HG03520 (cell line): ENCODE data around the gene PTPRN2.
"Not testable (repeated sequence)": the region's sequence is repeated elsewhere in the genome, so short reads cannot be mapped to it uniquely, and the experiment has no call there.

Experiments
- ATAC-seq: cut with Tn5 transposase; IDR thresholded peaks from one replicate; pipeline ENCODE4 v1.9.1; 2021; ENCODE audit warnings: mild to moderate bottlenecking, moderate library complexity; ENCODE audit not compliant: unreplicated experiment

Gene PTPRN2

DNA sequence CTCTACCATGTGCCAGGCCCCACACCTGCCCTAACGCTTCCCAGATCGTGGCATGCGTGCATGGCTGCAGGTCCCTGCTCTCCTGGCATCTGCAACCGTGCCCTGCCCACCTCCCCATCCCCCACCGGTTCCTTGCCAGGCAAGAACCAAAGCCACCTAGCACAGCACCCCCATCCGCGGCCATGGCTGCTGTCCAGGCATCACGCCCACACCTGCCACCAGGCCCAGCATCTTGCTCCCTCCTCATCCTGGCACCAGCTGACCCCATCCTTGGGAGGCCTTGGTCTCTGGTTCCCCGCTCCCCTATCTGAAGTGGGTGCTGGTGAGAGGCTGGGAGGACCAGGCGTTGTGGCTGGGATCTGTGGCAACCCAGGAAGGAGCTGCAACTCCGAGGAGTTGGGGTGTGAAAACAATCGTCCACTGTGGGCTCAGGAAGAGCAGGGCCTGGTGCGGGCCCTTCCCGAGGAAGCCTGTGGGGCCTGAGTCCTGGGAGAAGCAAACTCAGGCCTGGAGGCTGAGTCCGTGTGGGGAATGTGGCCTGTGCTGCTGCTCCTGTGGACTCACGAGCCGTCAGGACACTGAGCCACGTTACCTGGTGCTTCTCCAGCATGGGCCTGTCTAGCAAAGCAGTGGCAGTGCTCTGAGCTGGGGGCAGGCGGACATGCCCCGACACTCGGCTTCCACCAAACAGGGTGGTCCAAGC lies 833.8 kb downstream of the PTPRN2 start:
- no peak for ATAC-seq

DNA sequence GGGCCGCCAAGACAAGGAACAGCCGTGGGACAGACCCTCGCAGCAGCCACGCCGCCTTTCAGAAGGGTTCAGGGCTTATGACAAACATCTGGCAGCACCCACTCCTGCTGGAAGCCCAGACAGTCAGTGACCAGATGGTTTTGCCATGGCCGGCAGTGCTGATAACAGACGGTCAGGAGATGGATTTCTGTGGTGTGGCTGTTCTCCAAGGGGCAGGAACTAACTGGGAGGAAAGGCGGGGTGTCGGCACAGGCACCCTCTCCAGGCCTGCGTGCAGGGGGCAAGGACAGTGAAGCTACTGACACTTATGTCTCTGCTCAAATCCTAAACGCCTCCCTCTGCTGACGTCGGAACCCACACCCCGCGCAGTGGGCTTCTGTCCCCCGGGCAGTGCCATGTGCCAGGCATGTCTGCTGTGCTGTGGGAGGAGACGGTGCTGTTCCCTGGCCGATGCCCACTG lies 834.8 kb downstream of the PTPRN2 start:
- no peak for ATAC-seq

DNA sequence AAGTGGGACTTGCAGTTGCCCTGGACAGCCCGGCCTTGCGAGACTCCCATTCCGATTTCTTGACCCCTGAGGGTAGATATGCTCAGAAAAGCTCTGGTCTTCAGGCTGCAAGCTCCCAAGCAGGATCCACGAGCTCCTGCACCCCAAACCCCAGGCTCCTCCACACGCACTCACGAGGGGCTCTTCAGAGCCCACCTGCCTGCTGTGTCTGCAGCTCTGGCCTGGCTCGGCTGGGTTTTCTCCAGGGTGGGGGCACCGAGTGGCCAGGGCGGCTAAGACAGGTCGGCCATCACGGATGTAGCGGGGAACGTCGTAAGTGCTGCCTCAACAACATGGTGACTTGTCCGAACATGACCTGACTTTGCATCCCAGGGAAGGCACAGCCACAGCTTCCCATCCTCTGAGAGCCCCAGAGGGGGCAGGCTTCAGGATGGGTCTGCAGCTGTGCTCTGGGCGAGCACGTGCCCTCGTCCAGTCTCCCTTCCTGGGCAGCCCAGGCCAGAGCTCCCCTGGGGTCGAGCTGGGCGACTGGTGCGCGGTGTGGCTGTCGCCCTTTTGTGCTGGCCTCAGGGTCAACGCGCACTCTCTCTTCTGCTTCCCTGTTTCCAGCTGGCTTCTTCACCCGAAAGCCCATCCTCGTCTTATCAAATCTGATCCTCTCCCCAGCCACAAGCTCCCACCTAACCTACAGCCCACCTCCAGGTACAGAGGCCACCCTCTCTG lies 835.5 kb downstream of the PTPRN2 start:
- ATAC-seq: no peak

DNA sequence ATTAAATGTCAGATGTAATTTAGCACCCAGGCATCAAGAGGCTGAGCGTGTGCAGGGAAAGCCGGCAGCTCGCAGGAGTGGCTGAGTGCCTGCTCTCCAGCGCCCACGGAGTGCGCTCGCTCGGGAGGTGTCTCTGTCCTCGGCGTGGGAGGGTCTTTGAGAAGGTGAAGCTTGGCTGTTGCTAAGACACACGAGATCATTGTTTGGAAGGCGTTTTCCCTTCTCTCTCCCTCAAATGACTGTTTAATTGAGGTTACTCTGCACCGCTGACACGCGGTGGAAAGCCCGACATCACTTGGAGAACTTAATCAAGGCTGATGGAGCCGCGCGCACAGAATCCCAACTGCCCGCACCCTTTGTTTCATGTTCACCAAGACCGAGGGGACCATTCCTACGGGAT lies 836.2 kb downstream of the PTPRN2 start:
- ATAC-seq: no peak

DNA sequence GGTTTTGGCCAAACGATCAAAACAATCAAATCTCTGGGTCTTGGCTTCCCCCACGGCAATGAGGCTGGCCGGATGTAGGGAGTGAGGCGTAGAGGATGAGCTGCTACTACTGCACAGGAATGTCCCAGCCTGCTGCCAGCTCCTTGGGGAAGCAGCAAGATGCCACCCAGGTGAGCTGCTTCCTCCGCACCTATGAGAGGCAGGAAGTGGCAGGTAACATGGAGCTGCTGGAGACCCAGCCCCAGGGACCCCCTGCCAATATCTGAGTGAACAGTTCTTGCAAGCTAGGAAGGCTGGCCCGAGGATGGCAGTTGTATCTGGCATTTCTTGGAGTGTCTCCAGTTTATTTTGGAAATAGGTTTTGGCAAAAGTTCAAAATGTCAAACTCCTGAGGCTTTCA lies 837.3 kb downstream of the PTPRN2 start:
- no peak for ATAC-seq

DNA sequence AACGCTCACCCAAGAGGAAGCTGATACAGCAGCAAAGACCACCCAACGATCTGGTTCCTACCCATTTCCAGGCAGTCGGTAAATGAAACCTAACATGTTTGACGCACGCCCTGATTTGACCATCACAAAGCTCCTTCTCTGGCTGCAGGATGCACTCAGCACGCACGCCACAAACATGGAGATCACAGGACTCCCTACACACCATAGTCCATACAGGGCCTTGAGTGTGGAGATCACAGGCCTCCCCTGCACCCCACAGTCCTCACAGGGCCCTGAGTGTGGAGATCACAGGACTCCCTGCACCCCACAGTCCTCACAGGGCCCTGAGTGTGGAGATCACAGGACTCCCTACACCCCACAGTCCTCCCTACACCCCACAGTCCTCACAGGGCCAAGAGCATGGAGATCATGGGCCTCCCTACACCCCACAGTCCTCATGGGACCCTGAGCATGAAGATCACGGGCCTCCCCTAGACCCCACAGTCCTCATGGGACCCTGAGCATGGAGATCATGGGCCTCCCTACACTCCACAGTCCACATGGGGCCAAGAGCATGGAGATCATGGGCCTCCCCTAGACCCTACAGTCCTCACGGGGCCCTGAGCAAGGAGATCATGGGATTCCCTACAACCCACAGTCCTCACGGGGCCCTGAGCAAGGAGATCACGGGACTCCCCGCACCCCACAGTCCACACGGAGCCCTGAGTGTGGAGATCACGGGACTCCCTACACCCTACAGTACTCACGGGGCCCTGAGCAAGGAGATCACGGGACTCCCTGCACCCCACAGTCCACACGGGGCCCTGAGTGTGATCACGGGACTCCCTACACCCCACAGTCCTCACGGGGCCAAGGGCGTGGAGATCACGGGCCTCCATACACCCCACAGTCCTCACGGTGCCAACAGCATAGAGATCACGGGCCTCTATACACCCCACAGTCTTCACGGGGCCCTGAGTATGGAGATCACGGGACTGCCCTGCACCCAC lies 841.6 kb downstream of the PTPRN2 start:
- ATAC-seq: no peak

DNA sequence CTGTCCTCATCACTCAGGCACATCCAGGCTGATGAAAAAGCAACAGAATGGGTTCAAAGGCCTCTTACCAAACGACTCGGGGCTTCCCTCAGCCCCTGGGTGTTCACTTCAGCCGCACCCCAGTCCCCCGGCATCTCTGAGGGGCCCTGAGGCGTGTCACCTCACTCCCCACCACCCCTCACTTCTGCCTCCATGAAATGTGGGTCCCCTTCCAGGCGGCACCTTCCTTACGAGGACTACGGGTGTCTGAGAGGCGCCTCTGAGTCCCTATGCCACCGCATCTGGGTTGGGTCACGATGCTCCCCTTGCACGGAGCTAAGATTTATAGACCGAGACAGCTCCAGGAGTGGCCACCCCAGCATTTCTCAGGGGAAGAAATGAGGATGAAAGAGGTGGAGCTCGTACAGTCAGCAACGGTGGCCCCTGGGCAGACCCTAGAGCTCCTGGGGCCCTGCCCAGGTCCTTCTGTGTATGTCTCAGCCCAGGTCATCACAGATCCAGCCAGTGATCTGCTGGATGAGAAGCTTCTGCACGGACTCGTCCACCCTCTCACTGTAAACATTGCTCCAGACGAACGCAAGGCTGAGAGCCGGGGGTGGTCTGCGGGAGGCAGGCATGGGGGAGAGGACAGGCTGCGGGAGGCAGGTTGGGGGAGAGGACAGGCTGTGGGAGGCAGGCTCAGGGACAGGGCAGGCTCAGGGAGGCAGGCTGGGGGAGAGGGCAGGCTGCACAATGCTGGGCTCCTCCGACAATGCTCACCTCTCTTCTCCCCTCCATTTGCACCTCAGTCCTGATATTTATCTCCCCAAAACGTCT lies 842.6 kb downstream of the PTPRN2 start:
- ATAC-seq: no peak

DNA sequence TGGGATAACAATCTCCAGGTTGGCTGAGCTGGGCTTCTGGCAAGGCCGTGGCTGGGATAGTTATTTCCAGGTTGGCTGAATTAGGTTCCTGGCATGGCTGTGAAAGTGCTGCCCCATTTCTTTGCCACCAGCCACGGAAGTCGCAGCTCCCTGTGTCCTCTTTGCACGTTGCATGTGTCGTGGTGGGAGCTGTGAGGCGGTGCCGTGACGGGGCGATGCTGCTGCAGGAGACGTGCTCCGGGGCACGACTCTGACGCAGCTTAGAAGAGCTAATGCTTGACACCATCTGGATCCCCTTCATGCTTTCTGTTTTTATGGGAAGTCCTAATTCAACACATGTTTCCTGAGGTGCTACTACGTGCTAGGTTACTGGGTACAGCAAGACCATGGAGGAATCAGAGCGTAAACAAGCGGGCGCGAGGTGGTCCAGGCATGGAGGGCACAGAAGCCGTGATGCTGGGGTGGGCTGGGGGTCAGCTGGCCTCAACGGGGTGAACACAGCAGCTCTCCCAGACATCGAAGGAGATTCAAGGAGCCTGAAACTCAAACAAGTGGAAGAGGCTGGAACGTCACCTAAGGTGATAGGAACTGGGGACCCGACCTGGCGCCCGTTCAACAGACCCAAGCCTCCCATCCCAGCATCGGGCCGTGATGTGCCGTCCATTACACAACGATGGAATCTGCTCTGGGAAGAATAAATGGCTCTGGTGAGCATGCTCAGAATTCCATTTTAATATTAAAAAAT lies 843.7 kb downstream of the PTPRN2 start:
- ATAC-seq: no peak

DNA sequence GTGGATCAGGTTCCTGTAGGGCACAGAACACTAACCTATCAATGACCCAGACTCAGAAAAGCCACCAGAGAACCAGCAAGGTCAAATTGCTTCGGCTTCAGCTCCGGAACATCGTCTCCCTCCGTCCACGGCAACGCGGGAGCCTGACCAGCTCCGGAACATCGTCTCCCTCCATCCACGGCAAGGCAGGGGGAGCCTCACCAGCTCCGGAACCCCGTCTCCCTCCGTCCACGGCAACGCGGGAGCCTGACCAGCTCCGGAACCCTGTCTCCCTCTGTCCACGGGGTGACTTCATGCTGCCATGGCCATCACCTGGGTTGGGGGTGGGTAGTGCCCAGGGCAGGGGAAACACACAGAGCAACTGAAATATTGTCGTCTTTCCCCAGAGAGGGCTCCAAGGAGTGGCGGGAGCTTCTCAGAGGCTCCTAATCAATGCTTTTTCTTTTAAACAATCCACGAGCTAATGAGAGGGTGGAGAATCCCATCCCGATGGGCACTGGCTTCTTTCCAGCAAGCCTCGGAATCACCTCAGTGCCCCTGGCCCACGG lies 847.3 kb downstream of the PTPRN2 start:
- ATAC-seq: no peak

DNA sequence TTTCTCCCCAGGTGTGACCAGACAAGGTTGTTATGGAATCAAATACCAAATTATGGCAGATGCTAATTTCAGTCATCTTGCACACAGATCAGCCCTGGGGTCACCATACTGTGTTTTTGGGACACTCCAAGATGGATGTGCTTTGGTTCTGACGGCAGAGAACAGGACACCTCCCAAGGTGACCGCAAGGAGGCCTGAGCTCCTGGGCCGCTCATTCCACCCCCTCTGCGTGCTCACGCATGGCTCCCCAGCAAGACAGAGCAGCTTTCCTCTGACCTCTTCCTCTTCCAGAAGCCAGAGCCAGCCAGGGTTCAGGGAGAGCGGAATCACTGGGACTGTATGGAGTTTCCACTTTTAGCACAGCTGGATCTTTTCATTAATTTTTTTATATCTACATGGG lies 848.0 kb downstream of the PTPRN2 start:
- no peak for ATAC-seq

DNA sequence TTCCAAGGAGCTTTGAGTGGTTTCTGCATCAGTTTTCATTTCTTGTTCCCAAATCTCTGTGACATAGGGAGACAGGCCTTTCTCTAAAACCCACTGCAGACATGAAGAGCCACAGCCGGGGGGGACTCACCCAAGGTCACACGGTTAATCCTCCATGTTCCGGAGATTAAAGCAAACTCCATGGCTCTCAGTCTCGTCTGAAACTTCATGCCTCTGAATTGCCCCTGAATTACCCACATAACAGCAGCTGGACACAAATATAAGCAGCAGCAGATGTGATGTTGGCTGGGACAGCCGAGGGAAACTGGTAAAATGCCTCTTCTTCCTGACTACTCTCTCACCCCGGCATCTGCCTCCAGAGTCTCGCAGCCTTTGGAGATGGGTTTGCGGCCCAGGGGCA lies 848.6 kb downstream of the PTPRN2 start:
- ATAC-seq: no peak

DNA sequence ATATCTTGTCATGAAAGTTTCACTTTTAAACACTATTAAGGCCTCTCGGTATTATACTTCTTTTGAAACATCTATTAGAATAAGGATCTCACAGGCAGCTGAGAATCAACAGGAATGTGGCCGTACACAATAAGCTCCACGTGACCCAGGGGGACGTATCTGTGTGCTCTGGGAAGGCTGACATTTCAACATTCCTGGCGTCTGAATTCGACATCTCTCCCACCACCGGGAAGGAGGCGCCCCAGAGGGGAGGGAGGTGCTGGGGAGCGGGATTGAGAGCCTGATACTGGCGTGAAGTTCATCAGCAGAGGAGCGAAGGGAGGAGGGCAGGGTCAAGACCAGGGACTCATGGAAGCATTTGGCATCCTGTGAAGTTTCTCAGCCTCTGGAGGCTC lies 849.6 kb downstream of the PTPRN2 start:
- no peak for ATAC-seq

DNA sequence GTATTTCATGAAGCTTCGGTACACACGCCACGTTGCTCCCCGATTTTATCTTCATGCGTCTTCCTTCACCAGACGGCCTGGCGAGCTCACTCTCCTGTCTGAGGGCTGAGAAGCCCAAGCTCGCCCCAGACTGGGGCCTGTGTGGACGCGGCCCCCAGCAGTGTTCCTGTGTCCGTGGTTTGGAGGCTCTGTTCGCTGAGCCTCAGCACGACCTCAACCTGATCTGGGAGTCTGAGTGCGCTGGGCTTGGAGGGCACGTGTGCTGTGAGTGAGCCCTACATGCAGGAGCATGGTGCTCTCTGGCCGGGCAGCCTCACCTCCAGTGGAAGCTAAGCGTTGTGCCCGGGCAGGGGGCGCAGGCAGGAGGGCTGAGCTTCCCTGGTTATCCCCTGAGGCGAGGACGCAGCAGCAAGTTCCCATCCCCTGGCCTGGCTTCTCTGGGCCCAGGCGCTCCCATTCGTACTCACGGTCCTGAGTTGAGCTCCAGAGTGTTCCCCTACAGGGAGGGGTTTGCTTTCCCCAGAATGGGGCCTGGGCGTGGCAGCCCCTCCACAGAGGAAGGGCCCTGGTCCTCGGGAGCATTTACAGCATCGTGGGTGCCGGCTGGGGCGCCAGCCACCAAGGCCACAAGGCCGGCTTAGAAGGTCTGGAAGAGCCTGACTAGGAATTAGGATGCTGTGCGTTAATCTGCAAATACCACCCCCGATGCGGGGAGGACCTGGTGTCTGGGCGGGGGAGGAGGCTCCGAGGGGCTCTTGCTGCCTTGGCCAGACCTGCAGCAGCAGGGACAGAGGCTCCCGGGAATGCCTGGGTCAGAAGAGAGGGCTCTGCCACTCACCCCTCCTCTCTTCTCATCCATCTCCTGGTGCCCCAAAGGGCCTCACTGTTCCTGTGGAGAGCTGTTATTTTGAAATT lies 850.2 kb downstream of the PTPRN2 start:
- ATAC-seq: no peak

DNA sequence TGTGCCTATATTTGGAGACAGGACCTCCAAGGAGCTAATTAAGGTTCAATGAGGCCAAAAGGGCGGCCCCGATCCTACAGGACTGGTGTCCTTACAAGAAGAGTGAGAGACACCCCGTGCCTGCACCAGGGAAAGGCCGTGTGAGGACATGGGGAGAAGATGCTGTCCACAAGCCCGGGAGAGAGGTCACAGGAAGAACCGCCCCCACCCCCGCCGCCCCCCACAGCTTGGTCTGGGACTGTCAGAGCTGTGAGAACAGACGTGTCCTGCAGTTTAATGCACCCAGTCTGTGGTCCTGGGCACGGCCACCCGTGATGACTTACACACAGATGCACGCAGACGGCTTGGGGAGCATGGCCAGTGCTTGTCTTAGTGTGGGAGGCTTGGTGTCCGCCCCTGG lies 851.3 kb downstream of the PTPRN2 start:
- no peak for ATAC-seq

DNA sequence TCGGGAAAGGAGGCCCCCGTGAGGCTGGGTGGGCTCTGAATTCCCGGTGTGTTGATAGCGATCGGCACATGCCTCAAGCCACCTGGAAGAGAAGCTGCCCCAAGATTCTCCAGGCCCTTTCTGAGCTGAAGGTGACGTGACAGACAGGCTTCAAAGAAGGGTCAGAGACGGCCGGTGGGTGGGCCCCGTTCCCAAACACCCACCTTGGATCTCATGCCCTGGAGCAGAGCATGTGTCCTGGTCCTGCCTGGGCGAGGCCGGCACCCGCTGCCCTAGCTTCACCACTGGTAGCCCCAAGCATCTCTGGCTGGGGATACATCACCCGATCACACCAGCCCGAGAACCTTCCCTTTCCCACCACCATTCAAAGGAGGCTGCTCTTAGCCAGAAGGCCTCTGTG lies 851.8 kb downstream of the PTPRN2 start:
- no peak for ATAC-seq

DNA sequence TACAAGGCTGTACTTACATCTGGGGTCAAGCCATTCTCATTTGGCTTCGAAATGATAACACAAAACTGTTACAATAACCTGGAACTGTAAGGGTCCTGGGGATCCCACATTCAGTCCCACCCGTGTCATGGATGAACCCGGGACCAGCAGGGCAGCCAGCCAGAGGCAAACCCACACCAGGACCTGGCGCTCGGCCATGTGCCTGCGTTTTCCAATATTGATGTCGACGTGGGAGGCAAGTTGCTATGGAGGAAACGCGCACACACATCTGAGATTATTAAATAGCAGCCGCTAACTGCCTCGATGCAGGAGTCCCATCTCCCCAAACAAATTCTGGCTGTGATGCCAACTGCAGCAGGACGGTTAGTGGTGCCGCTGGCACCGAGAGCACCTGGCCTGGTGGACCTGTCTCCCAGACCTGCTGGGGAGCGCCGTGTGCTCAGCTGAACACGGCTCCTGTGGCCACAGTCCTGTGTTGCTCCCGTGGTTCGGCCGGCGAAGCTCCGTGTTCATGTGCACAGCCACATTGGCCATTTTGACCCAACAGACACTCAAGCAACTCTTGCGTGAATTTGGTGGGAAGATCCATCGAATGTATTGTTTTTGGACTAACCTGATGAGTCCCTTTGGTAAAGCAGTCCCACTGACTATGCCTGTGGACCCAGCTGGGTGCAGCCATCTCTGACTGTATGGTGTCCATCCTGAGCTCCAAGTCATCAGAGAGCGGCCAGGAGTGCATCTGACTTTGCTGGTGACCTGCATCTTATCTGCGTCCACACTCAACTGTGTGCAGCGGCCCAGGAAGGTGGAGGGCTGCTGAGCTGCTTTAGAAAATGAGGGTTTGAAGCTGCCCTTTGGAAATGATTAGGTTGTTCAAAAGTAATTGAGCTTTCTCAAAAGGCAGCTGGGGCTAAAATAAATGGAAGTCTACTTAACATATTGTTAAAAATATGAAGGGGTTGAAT lies 852.7 kb downstream of the PTPRN2 start:
- no peak for ATAC-seq

DNA sequence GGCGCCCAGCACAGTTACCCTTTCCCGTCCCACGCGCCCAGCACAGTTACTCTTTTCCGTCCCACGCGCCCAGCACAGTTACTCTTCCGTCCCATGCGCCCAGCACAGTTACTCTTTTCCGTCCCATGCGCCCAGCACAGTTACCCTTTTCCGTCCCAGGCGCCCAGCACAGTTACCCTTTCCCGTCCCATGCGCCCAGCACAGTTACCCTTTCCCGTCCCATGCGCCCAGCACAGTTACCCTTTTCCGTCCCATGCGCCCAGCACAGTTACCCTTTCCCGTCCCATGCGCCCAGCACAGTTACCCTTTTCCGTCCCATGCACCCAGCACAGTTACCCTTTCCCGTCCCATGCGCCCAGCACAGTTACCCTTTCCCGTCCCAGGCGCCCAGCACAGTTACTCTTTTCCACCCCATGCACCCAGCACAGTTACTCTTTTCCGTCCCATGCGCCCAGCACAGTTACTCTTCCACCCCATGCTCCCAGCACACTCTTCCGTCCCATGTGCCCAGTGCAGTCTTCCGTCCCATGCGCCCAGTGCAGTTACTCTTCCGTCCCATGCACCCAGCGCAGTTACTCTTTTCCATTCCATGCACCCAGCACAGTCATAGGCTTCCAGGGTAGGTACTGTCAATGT lies 853.7 kb downstream of the PTPRN2 start:
- ATAC-seq: not testable (repeated sequence)
